Lung (tissue), 12 donors: ENCODE results near the gene QRFP. TPM values are rescaled to one million over a fixed set of nuclear protein-coding genes. Genes with fewer than 3 reads are reported as not detected.

Experiments used
- ATAC-seq: fragments of 200-7000 bp; cut with Tn5 transposase; one replicate; pipeline ENCODE4 v1.9.1; 2020; ENCODE audit warnings: moderate number of reproducible peaks; ENCODE audit not compliant: insufficient read depth, low FRiP score
- DNase-seq, 3 donors: peaks; one replicate each; pipeline ENCODE4 v3.0.0-alpha.2; 2013 to 2017
- H3K27ac ChIP-seq, 2 donors: one replicate each; pipeline ENCODE4 v1.5.1; 2013; ENCODE audit warnings: mild to moderate bottlenecking in 2 of 2, moderate library complexity in 2 of 2, control low read depth in 1 of 2, inconsistent platforms in 1 of 2, low read depth in 1 of 2, low read length in 1 of 2
- H3K27me3 ChIP-seq, 3 donors: one replicate each; pipeline ENCODE4 v1.5.1; 2013; ENCODE audit warnings: low read length in 2 of 3; ENCODE audit not compliant: control insufficient read depth in 3 of 3, insufficient read depth in 3 of 3
- H3K36me3 ChIP-seq, 4 donors: one replicate each; pipeline ENCODE4 v1.5.1; 2013; ENCODE audit warnings: low read length in 4 of 4, mild to moderate bottlenecking in 1 of 4, moderate library complexity in 1 of 4; ENCODE audit not compliant: control insufficient read depth in 4 of 4, insufficient read depth in 4 of 4
- H3K4me1 ChIP-seq, 5 donors: one replicate each; pipeline ENCODE4 v1.5.1; 2013; ENCODE audit warnings: low read length in 5 of 5, mild to moderate bottlenecking in 2 of 5, moderate library complexity in 1 of 5; ENCODE audit not compliant: control insufficient read depth in 5 of 5, insufficient read depth in 5 of 5
- H3K4me3 ChIP-seq: one replicate; pipeline ENCODE4 v1.5.1; 2013; ENCODE audit warnings: mild to moderate bottlenecking, control low read depth, moderate library complexity
- H3K9ac ChIP-seq, 2 donors: one replicate each; pipeline ENCODE4 v1.5.1; 2013; ENCODE audit warnings: low read length in 2 of 2, control low read depth in 1 of 2; ENCODE audit not compliant: insufficient read depth in 1 of 2
- H3K9me3 ChIP-seq, 4 donors: one replicate each; pipeline ENCODE4 v1.5.1; 2013; ENCODE audit warnings: low read length in 3 of 4, mild to moderate bottlenecking in 1 of 4, moderate library complexity in 1 of 4; ENCODE audit not compliant: control insufficient read depth in 4 of 4, insufficient read depth in 3 of 4
- WGBS, 2 donors: extraction: QIAGEN DNeasy Blood & Tissue Kit; methylation state at CpG; one replicate each; pipeline ENCODE4 v1.1.7; 2013; 5-methylcytosine and 5-hydroxymethylcytosine counted together
- polyA plus RNA-seq, 2 donors: library from polyadenylated mRNA; stranded (reverse); fragments of 200-250 nt; gene quantifications; one replicate each; pipeline ENCODE4 v1.2.1, GENCODE V29; 2013
- total RNA-seq, 2 donors: library from RNA; depleted of rRNA in 1 of 2; stranded (reverse); fragments of >200 nt in 1 of 2; gene quantifications; one replicate each; pipeline ENCODE4 v1.2.1, GENCODE V29; 2014 to 2021
- TF ChIP-seq, protein P1 (sequence below): IDR thresholded peaks from 2 replicates; pipeline ENCODE4 v1.5.1; 2012; ENCODE audit warnings: mild to moderate bottlenecking; ENCODE audit errors: control extremely low read depth, extremely low read depth
- donor health status: control.
- donor health status: control.
- donor health status: Bipolar disorder and iron deficiency.
- donor health status: healthy.
- donor health status: DM: yes; HTN: yes; CAD: no.

QRFP gene
- total and polyA plus RNA-seq, 4 donors, result 0.13 to 0.16 TPM; not detected in 2

- H3K27ac ChIP-seq, result no peak overlapping the region
- H3K9ac ChIP-seq, result no peak overlapping the region
- H3K27me3 ChIP-seq, result no peaks in the 10 kb centered on the region
- no peak overlapping the region for H3K4me3 ChIP-seq
- H3K36me3 ChIP-seq, result peaks cover 0 to 24% (median 5%) of the 10 kb centered on the region in 4 donors
- DNase-seq (no peak), ATAC-seq (no peak)
- H3K4me1 ChIP-seq, result peaks cover 0 to 7% (median 0%) of the 10 kb centered on the region in 5 donors
- whole genome bisulfite sequencing, 2 donors, result 92 to 96% methylated on average over 9 of the region's 9 CpGs
- TF ChIP-seq, protein P1, sequence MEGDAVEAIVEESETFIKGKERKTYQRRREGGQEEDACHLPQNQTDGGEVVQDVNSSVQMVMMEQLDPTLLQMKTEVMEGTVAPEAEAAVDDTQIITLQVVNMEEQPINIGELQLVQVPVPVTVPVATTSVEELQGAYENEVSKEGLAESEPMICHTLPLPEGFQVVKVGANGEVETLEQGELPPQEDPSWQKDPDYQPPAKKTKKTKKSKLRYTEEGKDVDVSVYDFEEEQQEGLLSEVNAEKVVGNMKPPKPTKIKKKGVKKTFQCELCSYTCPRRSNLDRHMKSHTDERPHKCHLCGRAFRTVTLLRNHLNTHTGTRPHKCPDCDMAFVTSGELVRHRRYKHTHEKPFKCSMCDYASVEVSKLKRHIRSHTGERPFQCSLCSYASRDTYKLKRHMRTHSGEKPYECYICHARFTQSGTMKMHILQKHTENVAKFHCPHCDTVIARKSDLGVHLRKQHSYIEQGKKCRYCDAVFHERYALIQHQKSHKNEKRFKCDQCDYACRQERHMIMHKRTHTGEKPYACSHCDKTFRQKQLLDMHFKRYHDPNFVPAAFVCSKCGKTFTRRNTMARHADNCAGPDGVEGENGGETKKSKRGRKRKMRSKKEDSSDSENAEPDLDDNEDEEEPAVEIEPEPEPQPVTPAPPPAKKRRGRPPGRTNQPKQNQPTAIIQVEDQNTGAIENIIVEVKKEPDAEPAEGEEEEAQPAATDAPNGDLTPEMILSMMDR, result no peak
- H3K9me3 ChIP-seq, result no peaks in the 10 kb centered on the region
Observed at GRCh38 chr9:130867556-130867955, 29.1 kb downstream of the QRFP start.

GRCh38 chr9:130866474-130866965 is 30.1 kb downstream of the QRFP start:
- no peak overlapping the region for H3K27ac ChIP-seq

DNA sequence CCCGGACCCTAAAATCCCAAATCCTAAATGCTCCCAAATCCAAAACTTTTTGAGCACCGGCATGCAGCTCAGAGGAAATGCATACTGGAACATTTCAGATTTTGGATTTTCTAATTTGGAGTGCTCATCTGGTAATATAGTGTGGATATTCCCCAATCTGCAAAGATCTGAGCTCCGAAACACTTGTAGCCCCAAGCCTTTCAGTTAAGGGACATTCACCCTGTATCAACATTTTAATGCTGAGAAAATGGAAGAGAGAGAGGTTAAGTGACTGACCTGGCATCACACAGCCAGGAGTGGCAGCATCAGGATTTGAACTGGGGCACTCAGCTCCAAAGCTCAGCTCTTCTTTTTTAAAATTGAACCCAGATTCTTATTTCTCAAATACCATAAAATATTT is 30.7 kb downstream of the QRFP start:
- TF ChIP-seq, protein P1, result no peak
- H3K4me3 ChIP-seq, result no peak overlapping the region
- peaks cover 0 to 17% (median 2%) of the 10 kb centered on the region in 4 donors for H3K36me3 ChIP-seq
- no peaks in the 10 kb centered on the region for H3K9me3 ChIP-seq
- no peak overlapping the region for H3K9ac ChIP-seq
- no peak for ATAC-seq
- no peaks in the 10 kb centered on the region for H3K27me3 ChIP-seq
- no peak for DNase-seq
- peaks cover 0 to 7% (median 0%) of the 10 kb centered on the region in 5 donors for H3K4me1 ChIP-seq
- no peak overlapping the region for H3K27ac ChIP-seq
- WGBS, 2 donors, result 96 to 98% methylated on average over 3 of the region's 3 CpGs

More at GRCh38 chr9:130866474-130866965, 30.1 kb downstream of the QRFP start:
- peak; percentile 68 for ATAC-seq
- WGBS, 2 donors, result 47 to 54% methylated on average over 4 of the region's 4 CpGs
- H3K4me3 ChIP-seq, result no peak overlapping the region
- H3K36me3 ChIP-seq, result peaks cover 0 to 17% (median 2%) of the 10 kb centered on the region in 4 donors
- H3K9ac ChIP-seq, result no peak overlapping the region
- H3K4me1 ChIP-seq, result peaks cover 0 to 7% (median 0%) of the 10 kb centered on the region in 5 donors
- H3K9me3 ChIP-seq, result no peaks in the 10 kb centered on the region
- TF ChIP-seq, protein P1, result peak; percentile 57
- H3K27me3 ChIP-seq, result no peaks in the 10 kb centered on the region
- DNase-seq, result peak; percentile 84 to 87 (median 86)

DNA sequence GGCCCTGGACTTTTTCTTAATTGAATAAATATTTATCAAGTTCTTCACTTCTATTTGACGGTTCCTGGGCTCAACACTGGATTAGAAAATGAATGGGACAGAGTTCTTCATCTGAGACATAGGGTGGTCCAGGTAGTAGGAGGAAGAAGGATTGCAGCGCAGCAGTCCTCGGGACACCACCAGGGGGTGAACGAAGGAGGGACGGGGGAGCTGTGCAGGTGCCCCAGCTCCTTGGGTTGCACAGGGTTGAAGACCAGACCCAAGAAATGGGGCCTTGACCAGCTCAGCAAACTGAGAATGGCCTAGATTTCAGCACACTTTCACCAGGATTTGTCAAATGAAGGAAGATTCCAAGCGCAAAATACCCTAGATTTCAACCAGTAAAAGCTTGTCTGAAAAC is 32.1 kb downstream of the QRFP start:
- no peak for ATAC-seq
- 81 to 94% methylated on average over 6 of the region's 6 CpGs for WGBS, 2 donors

More for the DNA sequence above, 32.1 kb downstream of the QRFP start:
- H3K4me1 ChIP-seq, result peaks cover 0 to 15% (median 5%) of the 10 kb centered on the region in 5 donors
- TF ChIP-seq, protein P1, result no peak
- H3K9me3 ChIP-seq, result no peaks in the 10 kb centered on the region
- no peak overlapping the region for H3K9ac ChIP-seq
- no peak overlapping the region for H3K27ac ChIP-seq
- H3K27me3 ChIP-seq, result no peaks in the 10 kb centered on the region
- H3K4me3 ChIP-seq, result no peak overlapping the region
- H3K36me3 ChIP-seq, result peaks cover 0 to 15% (median 2%) of the 10 kb centered on the region in 4 donors
- no peak for DNase-seq
